Caki2 (cell line): Measurements from ENCODE around the gene COL4A1. TPM values are rescaled to one million over a fixed set of nuclear protein-coding genes. Genes with fewer than 3 reads are reported as not detected.

Experiments used
- DNase-seq: peaks from one replicate; pipeline ENCODE4 v3.0.0-alpha.2; 2015; ENCODE audit warnings: low read depth
- in situ Hi-C: cut with HindIII; loops from 2 replicates; pipeline ENCODE4 v1.10.0; 2016; ENCODE audit warnings: low sequenced_read_pairs, low pct_unique_long_range_greater_than_20kb, mixed read lengths
- total RNA-seq: library from RNA; depleted of rRNA; stranded (reverse); fragments of >200 nt; shearing (Covaris generic); gene quantifications from 2 replicates; pipeline ENCODE4 v1.2.3, GENCODE V29; 2014; ENCODE audit warnings: low replicate concordance

The COL4A1 gene
- total RNA-seq, 1 experiment from 2014 or later: 454 TPM

DNA sequence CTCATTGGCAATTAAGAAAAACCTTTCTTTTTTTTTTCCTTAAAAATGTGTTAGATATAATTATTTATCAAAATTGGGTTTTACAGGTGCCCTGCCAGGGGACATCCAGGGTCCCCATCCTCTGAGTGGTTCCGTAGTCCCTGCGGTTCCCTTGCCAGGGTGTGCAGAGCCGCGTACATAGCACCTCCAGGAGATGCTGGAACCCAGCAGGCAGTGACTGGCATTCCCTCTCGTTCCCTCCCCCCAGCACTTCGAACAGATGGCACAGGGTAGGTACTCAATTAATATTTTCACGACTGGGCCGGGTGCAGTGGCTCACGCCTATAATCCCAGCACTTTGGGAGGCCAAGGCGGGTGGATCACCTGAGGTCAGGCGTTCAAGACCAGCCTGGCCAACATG lies 82.0 kb downstream of the COL4A1 start:
- in situ Hi-C loops: no loop called here

GRCh38 chr13:110224519-110224918 lies 82.4 kb downstream of the COL4A1 start:
- no peak for DNase-seq
- in situ Hi-C loops: no loop called here

More for the DNA sequence above, 82.0 kb downstream of the COL4A1 start:
- DNase-seq: no peak

- DNase-seq: no peak
- in situ Hi-C loops: no loop called here
These were observed 85.4 kb downstream of the COL4A1 start for GRCh38 chr13:110221406-110222117.

DNA sequence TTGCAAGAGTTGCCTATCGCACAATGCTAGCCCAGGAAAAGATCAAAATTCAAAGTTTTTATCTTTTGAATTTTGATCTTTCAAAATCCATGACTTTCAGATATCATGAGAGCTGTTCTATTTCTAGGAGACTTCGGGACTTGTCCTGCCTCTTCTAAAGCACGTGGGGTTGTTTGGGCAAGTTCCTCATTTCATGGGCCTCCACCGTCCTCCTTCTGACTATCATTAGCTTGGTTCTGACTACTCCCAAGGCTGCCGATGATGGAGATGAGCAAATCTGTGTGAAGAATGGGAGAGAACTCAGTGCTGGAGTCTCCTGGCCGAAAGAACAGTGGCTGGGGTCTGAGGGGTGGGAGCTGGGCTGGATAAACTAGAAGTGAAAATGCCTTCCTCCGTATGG lies 86.5 kb downstream of the COL4A1 start:
- in situ Hi-C loops: no loop called here

GRCh38 chr13:110218581-110219201 lies 88.3 kb downstream of the COL4A1 start:
- no peak for DNase-seq
- in situ Hi-C loops: no loop called here

More for the DNA sequence above, 86.5 kb downstream of the COL4A1 start:
- no peak for DNase-seq

DNA sequence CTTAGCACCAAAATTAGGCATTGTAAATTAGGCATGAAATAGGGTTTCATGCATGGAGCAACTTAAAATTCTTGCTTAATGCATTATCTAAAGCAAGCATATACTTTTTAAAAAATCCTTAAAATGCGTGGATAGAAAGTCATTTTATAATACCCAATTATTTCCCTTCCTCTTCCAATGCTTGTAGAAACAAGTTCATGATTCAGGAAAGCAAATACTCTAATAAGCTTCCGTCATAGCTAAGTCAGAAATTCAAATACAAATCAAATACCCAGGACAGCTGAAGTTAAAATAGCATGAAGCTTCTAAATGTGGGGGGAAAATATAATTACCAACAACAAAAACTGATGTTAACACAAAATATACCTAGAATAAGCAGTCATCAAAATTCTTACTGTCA lies 89.1 kb downstream of the COL4A1 start:
- no peak for DNase-seq
- in situ Hi-C loops: no loop called here

DNA sequence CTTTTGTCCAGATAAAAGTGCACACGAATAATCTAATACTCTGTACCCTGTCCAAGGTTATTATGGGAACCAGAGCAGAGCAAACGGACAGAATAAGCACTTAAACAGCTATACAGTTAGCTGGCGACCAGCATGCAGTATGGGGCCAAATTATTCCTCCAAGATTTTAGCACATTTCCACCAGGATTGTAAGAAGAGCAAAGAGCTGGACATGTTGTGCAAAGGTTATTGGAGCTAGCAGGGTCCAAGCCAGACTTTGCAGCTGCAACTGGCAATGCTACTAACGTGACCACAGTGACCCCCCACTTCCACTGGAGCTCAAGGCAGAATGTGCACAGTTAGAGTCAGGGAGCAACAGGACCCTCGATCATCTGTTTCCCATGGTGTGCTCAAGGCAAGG lies 89.9 kb downstream of the COL4A1 start:
- in situ Hi-C loops: no loop called here
- no peak for DNase-seq

DNA sequence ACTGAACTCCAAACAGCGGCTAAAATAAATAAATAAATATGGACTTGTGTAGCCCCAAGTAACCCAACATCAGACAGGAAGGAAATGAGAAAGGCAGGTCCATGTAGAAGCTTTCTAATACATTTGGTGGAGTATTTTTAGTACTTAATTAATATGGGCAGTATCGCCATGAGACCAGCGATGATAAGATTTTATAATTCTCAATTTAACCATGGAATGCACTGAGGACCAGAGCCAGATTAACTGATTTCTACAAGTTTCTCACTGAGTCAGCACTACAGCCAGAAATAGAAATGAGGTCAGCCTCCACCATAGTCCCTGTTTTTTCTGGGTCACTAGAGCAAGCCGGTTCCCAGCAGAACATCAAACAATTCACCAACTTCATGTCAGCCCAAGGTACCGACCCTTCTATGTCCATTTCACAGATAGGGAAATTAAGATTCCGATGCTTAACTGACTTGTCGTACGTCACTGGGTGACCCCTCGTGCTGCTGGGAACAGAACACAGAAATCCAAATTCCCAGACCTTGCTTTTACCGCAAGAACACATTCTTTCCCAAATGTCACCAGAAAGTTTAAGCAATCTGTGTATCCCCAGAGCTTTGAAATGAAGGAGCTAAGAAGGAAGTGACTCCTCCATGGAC lies 90.4 kb downstream of the COL4A1 start:
- in situ Hi-C loops: no loop called here
- DNase-seq: no peak

DNA sequence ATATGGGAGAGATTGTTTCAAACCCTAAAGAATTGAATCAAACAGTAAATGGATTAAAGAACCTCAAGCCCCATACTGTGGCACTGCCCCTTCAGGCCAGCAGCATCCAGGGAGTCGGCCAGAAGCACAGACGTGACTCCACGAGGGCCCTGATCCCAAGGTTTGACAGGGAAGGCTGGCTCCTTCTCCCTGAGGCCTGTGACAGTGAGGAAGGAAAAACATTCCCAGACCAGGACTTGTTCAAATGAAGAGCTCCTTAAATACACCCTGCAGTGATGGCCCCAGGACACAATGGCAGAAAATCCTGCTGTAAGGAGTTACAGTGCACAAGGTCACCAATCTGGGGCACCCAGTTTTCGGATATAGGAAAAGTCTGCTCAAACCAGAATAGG lies 91.0 kb downstream of the COL4A1 start:
- DNase-seq: no peak
- in situ Hi-C loops: no loop called here

DNA sequence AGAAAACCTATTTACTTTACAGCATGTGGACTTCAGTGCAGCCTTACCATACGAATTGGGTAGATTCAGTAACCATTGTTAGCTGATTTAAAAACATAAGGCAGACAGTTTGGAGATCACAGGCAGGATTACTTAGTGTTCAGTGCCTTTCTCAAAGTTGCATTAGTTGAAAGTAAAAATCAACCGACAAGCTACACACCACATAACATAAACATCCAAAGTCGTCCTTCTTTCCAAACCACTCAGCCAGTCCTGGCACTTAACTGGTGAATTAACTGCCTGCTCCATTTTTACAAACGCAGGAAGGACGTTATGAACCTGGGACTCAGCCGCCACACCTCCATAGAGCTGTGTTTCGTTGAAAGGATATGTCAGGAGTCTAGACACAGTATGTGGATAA lies 91.4 kb downstream of the COL4A1 start:
- DNase-seq: no peak
- in situ Hi-C loops: no loop called here

GRCh38 chr13:110214637-110215036 lies 92.3 kb downstream of the COL4A1 start:
- in situ Hi-C loops: no loop called here
- no peak for DNase-seq

GRCh38 chr13:110213461-110214074 lies 93.4 kb downstream of the COL4A1 start:
- in situ Hi-C loops: no loop called here
- DNase-seq: no peak

GRCh38 chr13:110212529-110212928 lies 94.4 kb downstream of the COL4A1 start:
- DNase-seq: no peak
- in situ Hi-C loops: no loop called here

DNA sequence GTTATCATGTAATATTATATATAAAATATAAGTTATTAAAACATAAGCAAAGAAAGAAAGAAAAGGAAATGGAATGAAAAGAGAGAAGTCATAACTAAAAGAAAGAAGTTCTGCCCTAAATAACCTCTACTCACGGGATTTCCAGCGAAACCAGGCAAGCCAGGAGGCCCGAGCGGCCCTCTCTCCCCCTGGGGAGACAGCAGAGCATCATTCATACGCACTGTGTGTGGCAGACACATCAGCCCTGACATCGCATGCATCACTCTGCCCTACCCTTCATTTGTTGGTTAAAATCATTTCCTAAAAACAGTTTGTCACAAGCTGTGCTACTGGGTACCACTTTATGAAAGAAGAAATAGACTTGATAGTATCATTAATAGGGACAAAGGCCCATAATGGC lies 95.2 kb downstream of the COL4A1 start:
- in situ Hi-C loops: no loop called here
- no peak for DNase-seq

DNA sequence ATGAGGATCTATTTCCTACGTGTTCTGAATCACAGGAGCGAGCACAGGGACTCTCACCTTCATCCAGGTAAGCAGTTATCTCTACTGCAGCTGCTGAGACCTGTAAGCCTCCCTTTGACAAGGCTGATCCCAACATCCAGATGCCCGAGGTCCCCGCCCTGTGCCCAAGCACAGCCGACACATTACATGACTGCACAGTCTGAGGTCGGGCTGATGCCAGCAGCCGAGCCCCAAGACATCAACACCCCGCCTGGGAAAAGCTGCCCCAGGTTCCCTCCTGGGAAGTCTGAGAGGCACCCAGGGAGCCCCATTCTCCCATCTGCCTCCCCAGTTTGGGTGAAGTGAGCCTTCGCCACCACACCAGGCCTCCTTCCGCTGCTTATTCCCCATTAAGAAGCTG lies 95.9 kb downstream of the COL4A1 start:
- in situ Hi-C loops: no loop called here
- no peak for DNase-seq

DNA sequence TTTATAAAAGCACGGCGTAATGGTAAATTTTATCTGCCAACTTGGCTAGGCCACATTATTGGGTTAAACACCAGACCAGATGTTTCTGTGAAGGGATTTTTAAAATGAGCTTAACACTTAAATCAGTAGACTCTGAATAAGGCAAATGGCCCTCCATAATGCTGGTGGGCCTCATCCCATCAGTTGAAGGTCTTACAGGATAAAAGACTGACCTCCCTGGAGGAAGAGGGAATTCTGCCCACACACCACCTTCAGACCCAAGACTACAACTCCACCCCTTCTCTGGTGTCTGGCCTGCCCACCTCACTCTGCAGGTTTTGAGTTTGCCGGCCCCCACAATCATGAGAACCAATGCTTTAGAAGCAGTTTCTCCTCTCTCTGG lies 96.4 kb downstream of the COL4A1 start:
- in situ Hi-C loops: no loop called here
- DNase-seq: no peak

DNA sequence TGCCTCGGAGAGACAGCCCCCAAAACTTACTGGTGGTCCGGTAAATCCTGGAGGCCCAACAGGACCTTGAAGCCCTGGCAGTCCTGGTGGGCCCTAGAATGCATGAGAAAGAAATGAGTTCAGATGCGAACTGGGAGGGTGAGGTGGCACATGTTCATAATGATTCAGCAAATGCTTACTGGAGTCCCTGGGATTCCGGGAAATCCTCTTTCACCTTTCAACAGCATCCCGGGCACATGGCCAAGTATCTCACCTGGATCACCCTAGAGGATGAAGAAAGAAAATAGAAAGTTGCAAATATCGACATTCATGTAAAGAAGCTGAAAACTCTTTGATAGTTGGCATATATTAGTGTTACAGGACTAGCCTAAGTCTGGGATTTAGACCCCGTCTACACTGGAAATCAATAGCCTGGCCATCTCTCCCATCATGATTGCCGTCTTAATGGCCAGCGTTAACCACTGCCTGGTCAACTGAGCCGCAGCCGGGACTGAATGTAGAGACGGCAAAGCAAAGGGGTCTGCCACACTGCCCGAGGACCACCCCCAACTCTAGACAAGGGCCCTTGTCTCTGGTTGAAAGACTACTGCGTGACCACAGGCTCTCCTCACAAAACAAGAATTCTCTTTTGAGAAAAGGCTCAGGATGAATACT lies 96.9 kb downstream of the COL4A1 start:
- DNase-seq: peak; percentile 8
- in situ Hi-C loops: no loop called here

DNA sequence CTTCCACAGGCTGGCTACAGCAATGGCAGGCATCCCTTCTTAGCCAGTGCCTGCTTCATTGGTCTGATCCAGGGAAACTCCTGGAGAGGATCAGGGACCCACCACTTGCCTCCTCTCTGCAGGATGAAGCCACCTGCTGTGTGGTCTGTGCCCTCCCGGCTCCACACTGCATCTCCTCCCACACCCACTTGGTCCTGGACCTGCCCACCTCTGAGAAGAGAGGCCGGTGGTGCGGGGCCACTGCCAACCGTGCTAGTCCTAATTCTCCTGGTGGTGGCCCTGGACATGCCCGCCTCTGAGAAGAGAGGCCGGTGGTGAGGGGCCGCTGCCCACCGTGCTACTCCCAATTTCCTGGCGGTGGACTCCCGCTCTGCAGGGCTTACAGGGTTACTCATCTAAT lies 98.8 kb downstream of the COL4A1 start:
- in situ Hi-C loops: no loop called here
- no peak for DNase-seq

DNA sequence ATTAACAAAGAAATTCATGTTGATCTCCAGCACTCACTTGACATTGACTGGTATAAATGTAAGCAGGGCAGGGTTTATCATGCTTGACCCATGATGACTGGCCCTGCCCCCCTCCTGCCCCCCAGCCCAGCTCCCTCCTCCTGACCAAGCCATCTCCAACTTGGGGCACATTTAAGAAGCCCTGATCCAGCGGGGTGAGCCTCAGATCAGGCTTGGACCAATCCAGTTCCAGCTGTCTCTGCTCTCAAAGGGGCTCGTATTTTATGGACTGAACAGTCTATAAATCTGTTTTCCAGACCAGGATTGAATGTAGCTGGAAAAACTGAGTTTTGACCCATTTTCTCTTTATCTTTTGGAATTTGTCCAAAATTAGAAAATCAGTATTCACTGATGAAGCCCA lies 100.0 kb downstream of the COL4A1 start:
- in situ Hi-C loops: no loop called here
- DNase-seq: no peak
